KMS-11 (cell line): ENCODE data around the gene USP40.

Experiments used
- H2AFZ ChIP-seq: fragments of 200-600 bp; sonication (generic); 2 replicates; pipeline ENCODE4 v1.6.1; 2016; ENCODE audit warnings: antibody characterized with exemption, mixed run types, low read depth
- H3K27ac ChIP-seq: fragments of 200-600 bp; sonication (generic); 2 replicates; pipeline ENCODE4 v1.6.1; 2016; ENCODE audit warnings: mild to moderate bottlenecking, mixed run types
- H3K27me3 ChIP-seq: fragments of 200-600 bp; sonication (generic); 2 replicates; pipeline ENCODE4 v1.6.1; 2017; ENCODE audit warnings: mild to moderate bottlenecking, low read depth, mixed run types, moderate library complexity; ENCODE audit not compliant: insufficient read depth
- H3K36me3 ChIP-seq: fragments of 200-600 bp; sonication (generic); 2 replicates; pipeline ENCODE4 v1.6.1; 2017; ENCODE audit warnings: mild to moderate bottlenecking, mixed run types; ENCODE audit not compliant: insufficient read depth
- H3K4me1 ChIP-seq: fragments of 200-600 bp; sonication (generic); 2 replicates; pipeline ENCODE4 v1.6.1; 2016; ENCODE audit warnings: mild to moderate bottlenecking, low read depth, mixed run types; ENCODE audit not compliant: poor library complexity, severe bottlenecking
- H3K4me2 ChIP-seq: fragments of 200-600 bp; sonication (generic); 2 replicates; pipeline ENCODE4 v1.7.0; 2016; ENCODE audit warnings: mild to moderate bottlenecking, mixed run types
- H3K4me3 ChIP-seq: fragments of 200-600 bp; sonication (generic); IDR thresholded peaks from 2 replicates; pipeline ENCODE4 v1.6.1; 2017; ENCODE audit warnings: low read depth, low read length, mixed read lengths; ENCODE audit not compliant: insufficient read depth
- H3K79me2 ChIP-seq: fragments of 200-600 bp; sonication (generic); 2 replicates; pipeline ENCODE4 v1.6.1; 2016; ENCODE audit warnings: low read depth, mixed run types; ENCODE audit not compliant: insufficient read depth
- H3K9ac ChIP-seq: fragments of 200-600 bp; sonication (generic); 2 replicates; pipeline ENCODE4 v1.6.1; 2016; ENCODE audit warnings: mild to moderate bottlenecking, mixed run types
- H4K20me1 ChIP-seq: fragments of 200-600 bp; sonication (generic); 2 replicates; pipeline ENCODE4 v1.6.1; 2016; ENCODE audit warnings: mild to moderate bottlenecking, mixed run types; ENCODE audit not compliant: insufficient read depth
- TF ChIP-seq, protein P1 (sequence below): fragments of 200-600 bp; sonication (generic); conservative IDR thresholded peaks from 2 replicates; pipeline ENCODE4 v1.6.1; 2017; ENCODE audit warnings: low read depth, mild to moderate bottlenecking, antibody characterized with exemption, low read length, moderate library complexity, mixed read lengths

USP40 gene

GRCh38 chr2:233482616-233483015 lies 84.0 kb downstream of the USP40 start:
- TF ChIP-seq, protein P1, sequence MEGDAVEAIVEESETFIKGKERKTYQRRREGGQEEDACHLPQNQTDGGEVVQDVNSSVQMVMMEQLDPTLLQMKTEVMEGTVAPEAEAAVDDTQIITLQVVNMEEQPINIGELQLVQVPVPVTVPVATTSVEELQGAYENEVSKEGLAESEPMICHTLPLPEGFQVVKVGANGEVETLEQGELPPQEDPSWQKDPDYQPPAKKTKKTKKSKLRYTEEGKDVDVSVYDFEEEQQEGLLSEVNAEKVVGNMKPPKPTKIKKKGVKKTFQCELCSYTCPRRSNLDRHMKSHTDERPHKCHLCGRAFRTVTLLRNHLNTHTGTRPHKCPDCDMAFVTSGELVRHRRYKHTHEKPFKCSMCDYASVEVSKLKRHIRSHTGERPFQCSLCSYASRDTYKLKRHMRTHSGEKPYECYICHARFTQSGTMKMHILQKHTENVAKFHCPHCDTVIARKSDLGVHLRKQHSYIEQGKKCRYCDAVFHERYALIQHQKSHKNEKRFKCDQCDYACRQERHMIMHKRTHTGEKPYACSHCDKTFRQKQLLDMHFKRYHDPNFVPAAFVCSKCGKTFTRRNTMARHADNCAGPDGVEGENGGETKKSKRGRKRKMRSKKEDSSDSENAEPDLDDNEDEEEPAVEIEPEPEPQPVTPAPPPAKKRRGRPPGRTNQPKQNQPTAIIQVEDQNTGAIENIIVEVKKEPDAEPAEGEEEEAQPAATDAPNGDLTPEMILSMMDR: no peak
- Histone ChIP-seq H3K27me3 (no peaks in the 10 kb centered on the region), H3K4me1 (no peaks in the 10 kb centered on the region), H3K79me2 (no peaks in the 10 kb centered on the region), H4K20me1 (no peaks in the 10 kb centered on the region), H3K4me2 (no peak overlapping the region), H3K9ac (no peak overlapping the region), H3K27ac (no peak overlapping the region), H3K4me3 (no peak overlapping the region), H3K36me3 (no peaks in the 10 kb centered on the region), H2AFZ (no peak overlapping the region)

DNA sequence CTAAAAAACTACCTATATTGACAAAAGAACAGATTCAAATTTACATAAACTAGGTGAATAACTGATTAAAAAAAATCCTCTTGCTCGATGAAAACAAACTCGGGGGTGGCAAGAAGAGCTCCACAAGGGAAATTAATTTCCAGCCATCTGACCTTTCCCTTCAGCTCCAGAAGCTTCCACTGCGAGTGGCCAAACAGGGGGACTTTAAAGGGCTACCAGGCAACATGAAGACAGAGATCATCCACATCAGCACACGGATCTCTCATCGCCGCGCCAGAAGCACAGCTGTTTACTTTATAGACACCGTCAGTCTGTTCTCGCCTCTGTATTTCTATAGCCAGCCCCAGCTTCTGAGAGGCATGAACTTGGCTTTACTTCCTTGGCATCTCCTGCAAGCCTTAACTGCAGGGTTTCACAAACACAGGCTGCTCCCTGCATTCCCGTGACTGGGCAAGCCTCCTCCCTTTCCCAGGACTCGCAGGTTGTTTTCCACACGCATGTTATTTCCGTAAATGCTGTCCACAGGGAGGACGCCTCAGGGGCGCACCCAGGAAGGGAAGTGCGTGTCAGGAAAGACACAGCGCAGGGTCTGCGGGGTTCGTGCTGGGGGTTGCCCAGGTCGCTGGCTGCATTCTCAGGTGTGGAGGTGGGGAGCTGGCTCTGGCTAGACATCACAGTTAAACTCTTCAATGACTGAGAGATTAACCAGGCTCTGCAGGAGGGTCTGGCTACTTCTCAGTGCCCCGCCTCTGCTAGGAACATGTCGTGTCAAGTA lies 85.0 kb downstream of the USP40 start:
- no peak overlapping the region for H3K27ac ChIP-seq
- no peaks in the 10 kb centered on the region for H3K79me2 ChIP-seq
- H3K9ac ChIP-seq: no peak overlapping the region
- TF ChIP-seq, protein P1: no peak
- no peak overlapping the region for H3K4me3 ChIP-seq
- no peaks in the 10 kb centered on the region for H3K4me1 ChIP-seq
- no peaks in the 10 kb centered on the region for H3K27me3 ChIP-seq
- H3K36me3 ChIP-seq: no peaks in the 10 kb centered on the region
- H4K20me1 ChIP-seq: no peaks in the 10 kb centered on the region
- no peak overlapping the region for H3K4me2 ChIP-seq
- no peak overlapping the region for H2AFZ ChIP-seq

DNA sequence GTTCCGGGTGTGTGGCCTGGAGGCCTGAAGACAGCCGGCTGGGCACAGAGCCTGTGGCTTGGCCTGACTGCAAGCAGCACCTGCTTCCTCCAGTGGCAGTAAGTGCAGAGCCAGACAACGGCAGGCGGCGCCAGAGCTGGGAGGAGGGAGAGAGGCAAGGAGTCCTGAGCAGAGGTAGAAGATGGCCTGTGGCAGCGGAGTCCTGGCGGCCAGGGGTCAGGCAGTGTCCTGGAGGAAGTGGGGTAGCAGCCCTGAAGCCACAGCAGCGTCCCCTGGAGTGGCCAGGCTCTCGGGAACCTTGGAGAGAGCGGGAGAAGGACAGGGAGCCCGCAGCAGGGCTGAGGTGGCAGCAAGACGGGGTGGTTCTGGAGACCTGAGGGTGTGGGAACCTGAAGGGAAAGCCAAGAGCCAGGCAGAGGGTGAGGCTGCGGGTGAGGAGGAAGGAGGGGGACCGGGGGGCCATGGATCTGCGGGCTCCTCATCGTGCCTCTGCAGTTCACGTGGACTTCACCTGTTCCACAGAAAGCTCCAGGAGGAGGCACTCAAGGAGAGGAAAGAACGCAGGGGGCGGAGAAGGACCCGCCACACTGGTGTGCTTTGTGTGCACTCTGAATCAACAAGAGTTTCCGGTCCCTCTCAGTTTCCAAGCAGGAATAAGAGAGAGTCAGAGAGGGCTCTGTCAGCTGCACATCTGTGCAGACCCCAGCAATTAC lies 85.9 kb downstream of the USP40 start:
- no peaks in the 10 kb centered on the region for H3K79me2 ChIP-seq
- no peak overlapping the region for H3K4me2 ChIP-seq
- no peak overlapping the region for H3K27ac ChIP-seq
- H2AFZ ChIP-seq: no peak overlapping the region
- TF ChIP-seq, protein P1: no peak
- no peaks in the 10 kb centered on the region for H4K20me1 ChIP-seq
- H3K4me1 ChIP-seq: no peaks in the 10 kb centered on the region
- H3K4me3 ChIP-seq: no peak overlapping the region
- no peaks in the 10 kb centered on the region for H3K36me3 ChIP-seq
- H3K9ac ChIP-seq: no peak overlapping the region
- H3K27me3 ChIP-seq: no peaks in the 10 kb centered on the region

DNA sequence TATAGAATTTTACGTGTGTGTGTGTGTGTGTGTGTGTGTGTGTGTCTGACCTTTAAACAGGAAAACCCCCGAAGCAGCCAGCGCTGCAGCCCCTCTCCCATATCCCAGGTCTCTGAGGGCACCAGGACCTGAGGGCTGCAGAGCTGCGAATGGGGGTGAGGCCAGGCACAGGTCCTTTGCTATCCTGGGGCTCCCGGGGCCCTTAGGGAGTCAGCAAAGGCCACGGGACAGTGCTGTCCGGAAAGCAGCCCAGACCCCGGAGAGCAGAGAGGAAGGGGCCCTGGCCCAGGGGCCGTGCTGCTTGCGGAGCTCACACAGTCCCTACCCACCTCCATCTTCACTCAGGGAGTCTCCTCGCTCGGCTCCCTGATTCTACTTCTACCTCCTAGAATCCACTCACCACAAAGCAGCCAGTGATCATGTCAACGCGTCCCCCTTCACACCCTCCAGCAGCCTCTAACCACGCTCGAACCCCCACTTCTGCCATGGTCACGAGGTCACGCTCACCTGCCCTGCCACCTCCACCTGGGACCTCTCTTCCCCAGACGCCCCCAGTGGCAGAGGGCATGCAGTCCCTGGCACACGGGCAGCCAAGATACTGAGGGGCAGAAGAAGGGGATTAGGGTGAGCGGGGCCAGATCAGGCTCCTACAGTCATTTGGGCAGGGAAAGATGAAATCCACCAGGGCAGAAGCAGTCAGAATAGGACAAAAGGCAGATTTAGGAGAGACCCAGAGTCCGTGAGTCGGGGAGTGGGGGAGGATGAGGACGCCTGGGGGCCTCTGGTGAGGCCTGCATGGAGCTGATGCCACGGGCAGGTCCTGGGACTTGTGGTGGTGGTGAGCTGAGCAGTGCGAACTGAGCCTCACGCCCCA lies 86.7 kb downstream of the USP40 start:
- Histone ChIP-seq H3K79me2 (no peaks in the 10 kb centered on the region), H3K27me3 (no peaks in the 10 kb centered on the region), H3K4me2 (no peak overlapping the region), H4K20me1 (no peaks in the 10 kb centered on the region), H3K4me1 (no peaks in the 10 kb centered on the region), H3K36me3 (no peaks in the 10 kb centered on the region), H3K9ac (no peak overlapping the region), H3K4me3 (no peak overlapping the region), H3K27ac (no peak overlapping the region), H2AFZ (no peak overlapping the region)
- TF ChIP-seq, protein P1: no peak
